Stomach (tissue), 9 donors: Measurements from ENCODE around the gene FSCN2. TPM values are rescaled to one million over a fixed set of nuclear protein-coding genes. Genes with fewer than 3 reads are reported as not detected.

Source experiments
- DNase-seq, 2 donors: peaks; one replicate each; pipeline versions ENCODE4 v3.0.0 to v3.0.0-alpha.2; 2013 to 2019
- H3K27ac ChIP-seq, 5 donors: fragments of 200-600 bp in 4 of 5; sonication (generic) in 4 of 5; one replicate each; pipeline ENCODE4 v1.5.1; 2013 to 2019; ENCODE audit warnings: mild to moderate bottlenecking in 1 of 5, moderate library complexity in 1 of 5
- H3K27me3 ChIP-seq, 3 donors: fragments of 200-600 bp; sonication (generic); one replicate each; pipeline ENCODE4 v1.5.1; 2017 to 2019; ENCODE audit warnings: mixed run types in 1 of 3
- H3K36me3 ChIP-seq, 4 donors: fragments of 200-600 bp; sonication (generic); 1 replicate in 3 of 4; 2 replicates in 1 of 4; pipeline ENCODE4 v1.5.1; 2016 to 2019
- H3K4me1 ChIP-seq, 4 donors: fragments of 200-600 bp; sonication (generic); one replicate each; pipeline ENCODE4 v1.5.1; 2016 to 2019
- H3K4me3 ChIP-seq, 4 donors: fragments of 200-600 bp; sonication (generic) in 3 of 4; one replicate each; pipeline ENCODE4 v1.5.1; 2016 to 2019; ENCODE audit warnings: mild to moderate bottlenecking in 1 of 4
- H3K9me3 ChIP-seq, 4 donors: fragments of 200-600 bp; sonication (generic); one replicate each; pipeline ENCODE4 v1.5.1; 2016 to 2019
- CTCF ChIP-seq, 7 experiments: fragments of 450-650 bp in 4 of 7; fragments of 200-600 bp in 3 of 7; sonication (generic) in 3 of 7; IDR thresholded peaks; one replicate each; pipeline ENCODE4 v1.5.1; 2016 to 2019; ENCODE audit warnings: antibody characterized with exemption in 7 of 7, control low read depth in 2 of 7, mild to moderate bottlenecking in 1 of 7
- EP300 ChIP-seq: sonication (generic); formaldehyde crosslinking; IDR thresholded peaks from one replicate; pipeline ENCODE4 v1.6.1; 2017; ENCODE audit warnings: antibody characterized with exemption
- POLR2A ChIP-seq, 4 donors: fragments of 450-650 bp; IDR thresholded peaks; one replicate each; pipeline ENCODE4 v1.6.1; 2016; ENCODE audit warnings: antibody characterized with exemption in 4 of 4, control low read depth in 2 of 4, mild to moderate bottlenecking in 1 of 4, moderate library complexity in 1 of 4
- POLR2AphosphoS5 ChIP-seq, 3 donors: sonication (generic); formaldehyde crosslinking; IDR thresholded peaks; one replicate each; pipeline ENCODE4 v1.6.1; 2016; ENCODE audit warnings: antibody characterized with exemption in 3 of 3
- WGBS, 5 donors: extraction: QIAGEN DNeasy Blood & Tissue Kit in 3 of 5; methylation state at CpG; one replicate each; pipeline versions ENCODE4 v1.1.5 to v1.1.7; 2013 to 2018; 5-methylcytosine and 5-hydroxymethylcytosine counted together
- intact Hi-C: fragments of 100-400 bp; cut with DNase I; formaldehyde crosslinking; loops from one replicate; pipeline ENCODE4 v1.15.1; 2023; ENCODE audit warnings: low total_unique reads
- polyA plus RNA-seq, 3 donors: library from polyadenylated mRNA; stranded (reverse); fragments of 200-250 nt; gene quantifications; one replicate each; pipeline ENCODE4 v1.2.3, GENCODE V29; 2013
- total RNA-seq, 5 donors: library from RNA; depleted of rRNA; stranded (reverse); fragments of >200 nt; gene quantifications; one replicate each; pipeline versions ENCODE4 v1.1.0 to v1.2.3, GENCODE V29; 2014 to 2016
- donor health status: healthy with polysubstance abuse.
- donor health status: Bipolar disorder and iron deficiency.
- donor health status: healthy.

The FSCN2 gene
- total and polyA plus RNA-seq, 8 donors: 0.90 to 21.7 (median 2.8) TPM; not detected in 1

DNA sequence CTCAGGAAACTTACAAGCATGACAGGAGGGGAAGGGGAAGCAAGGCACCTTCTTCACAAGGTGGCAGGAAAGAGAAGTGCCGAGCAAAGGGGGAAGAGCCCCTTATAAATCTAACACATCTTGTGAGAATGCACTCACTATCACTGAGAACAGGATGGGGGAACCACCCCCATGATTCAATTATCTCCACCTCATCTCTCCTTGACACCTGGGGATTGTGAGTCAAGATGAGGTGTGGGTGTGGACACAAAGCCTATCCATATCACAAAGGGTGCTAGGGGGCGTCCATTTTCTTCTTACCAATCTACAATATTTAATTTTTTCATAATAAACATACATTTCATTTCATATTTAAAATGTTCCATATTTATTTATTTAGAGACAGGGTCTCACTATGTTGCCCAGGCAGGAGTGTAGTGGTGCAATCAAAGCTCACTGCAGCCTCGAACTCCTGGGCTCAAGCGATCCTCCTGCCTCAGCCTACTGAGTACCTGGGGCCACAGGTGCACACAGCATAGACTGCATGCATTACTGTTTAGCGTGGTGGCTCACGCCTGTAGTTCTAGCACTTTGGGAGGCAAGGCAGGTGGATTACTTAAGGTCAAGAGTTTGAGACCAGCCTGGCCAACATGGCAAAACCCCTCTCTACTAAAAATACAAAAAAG, 50.5 kb downstream of the FSCN2 start:
- intact Hi-C loops: no loop called here
- Histone ChIP-seq H3K36me3 (peaks cover 37 to 81% (median 78%) of the 10 kb centered on the region in 4 donors), H3K4me1 (peaks cover 25 to 35% (median 31%) of the 10 kb centered on the region in 4 donors), H3K9me3 (no peaks in the 10 kb centered on the region), H3K27me3 (no peaks in the 10 kb centered on the region), H3K4me3 (no peak overlapping the region), H3K27ac (no peak overlapping the region)
- TF ChIP-seq EP300 (no peak), POLR2A (IDR thresholded peaks at IDR 0.05) (no peak), CTCF (IDR thresholded peaks at IDR 0.05) (no peak), POLR2AphosphoS5 (IDR thresholded peaks at IDR 0.05) (no peak)
- 88 to 94% (median 93%) methylated on average over 6 of the region's 6 CpGs for WGBS, 5 donors
- DNase-seq: no peak

DNA sequence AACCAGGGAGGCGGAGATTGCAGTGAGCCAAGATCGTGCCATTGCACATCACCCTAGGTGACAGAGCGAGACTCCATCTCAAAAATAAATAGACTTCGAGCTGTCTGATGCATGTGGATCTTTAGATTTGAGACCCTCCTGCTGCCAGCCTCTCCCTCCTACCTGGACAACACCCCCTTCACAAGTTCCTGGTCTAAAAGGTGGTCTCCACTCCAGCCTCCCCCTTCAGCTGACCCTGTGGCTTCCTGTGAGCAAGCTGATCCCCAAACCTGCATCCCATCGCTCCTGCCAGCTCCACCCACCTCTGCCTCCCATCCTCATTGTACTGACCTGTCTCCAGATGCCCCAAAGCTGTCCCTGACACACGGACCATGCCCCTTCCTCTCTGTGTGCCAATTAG, 51.1 kb downstream of the FSCN2 start:
- H3K27ac ChIP-seq: no peak overlapping the region
- TF ChIP-seq POLR2AphosphoS5 (IDR thresholded peaks at IDR 0.05): no peak
- TF ChIP-seq POLR2A (IDR thresholded peaks at IDR 0.05): no peak
- no peak for TF ChIP-seq CTCF (IDR thresholded peaks at IDR 0.05)
- no peak for TF ChIP-seq EP300
- DNase-seq: no peak
- peaks cover 40 to 81% (median 78%) of the 10 kb centered on the region in 4 donors for H3K36me3 ChIP-seq
- H3K4me3 ChIP-seq: no peak overlapping the region
- no peaks in the 10 kb centered on the region for H3K9me3 ChIP-seq
- H3K27me3 ChIP-seq: no peaks in the 10 kb centered on the region
- intact Hi-C loops: no loop called here
- H3K4me1 ChIP-seq: peaks cover 25 to 35% (median 31%) of the 10 kb centered on the region in 4 donors
- WGBS, 5 donors: 83 to 96% (median 93%) methylated on average over 6 of the region's 6 CpGs

DNA sequence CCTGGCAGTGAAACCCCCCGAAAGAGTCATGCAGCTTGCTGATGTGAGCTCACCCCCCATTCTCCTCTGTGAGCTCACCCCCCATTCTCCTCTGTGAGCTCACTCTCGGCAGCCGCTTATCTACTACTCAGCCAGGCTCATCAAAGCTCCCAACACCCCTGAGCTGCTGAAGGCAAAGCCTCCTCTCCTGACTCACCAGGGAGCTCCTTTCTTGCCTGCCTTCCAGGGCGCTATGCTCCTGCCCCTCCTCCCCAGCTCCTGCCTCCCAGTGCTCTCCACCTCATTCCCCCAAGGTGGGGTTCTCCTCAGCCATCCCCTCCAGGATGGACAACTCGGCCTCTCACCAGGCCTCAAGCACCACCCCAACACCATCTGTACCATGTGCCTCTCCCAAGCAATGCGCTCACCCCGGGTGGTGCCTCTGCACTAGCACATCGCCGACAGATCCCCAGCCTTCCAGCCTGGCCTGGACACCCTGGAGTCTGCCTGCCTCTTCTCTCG, 51.7 kb downstream of the FSCN2 start:
- intact Hi-C loops: no loop called here
- H3K27me3 ChIP-seq: no peaks in the 10 kb centered on the region
- peaks cover 25 to 35% (median 30%) of the 10 kb centered on the region in 4 donors for H3K4me1 ChIP-seq
- H3K27ac ChIP-seq: no peak overlapping the region
- TF ChIP-seq EP300 (no peak), POLR2AphosphoS5 (IDR thresholded peaks at IDR 0.05) (no peak), CTCF (IDR thresholded peaks at IDR 0.05) (no peak), POLR2A (IDR thresholded peaks at IDR 0.05) (no peak)
- 91 to 97% (median 93%) methylated on average over 10 of the region's 10 CpGs for WGBS, 5 donors
- no peak overlapping the region for H3K4me3 ChIP-seq
- H3K9me3 ChIP-seq: no peaks in the 10 kb centered on the region
- DNase-seq: no peak
- peaks cover 42 to 81% (median 79%) of the 10 kb centered on the region in 4 donors for H3K36me3 ChIP-seq

GRCh38 chr17:81580481-81580880, 52.3 kb downstream of the FSCN2 start:
- H3K4me1 ChIP-seq: peaks cover 25 to 29% (median 27%) of the 10 kb centered on the region in 4 donors
- no peaks in the 10 kb centered on the region for H3K9me3 ChIP-seq
- H3K4me3 ChIP-seq: no peak overlapping the region
- 91 to 98% (median 96%) methylated on average over 6 of the region's 6 CpGs for WGBS, 5 donors
- H3K36me3 ChIP-seq: peaks cover 46 to 81% (median 79%) of the 10 kb centered on the region in 4 donors
- intact Hi-C loops: no loop called here
- no peaks in the 10 kb centered on the region for H3K27me3 ChIP-seq
- H3K27ac ChIP-seq: no peak overlapping the region
- TF ChIP-seq POLR2AphosphoS5 (IDR thresholded peaks at IDR 0.05) (no peak), EP300 (no peak), CTCF (IDR thresholded peaks at IDR 0.05) (no peak), POLR2A (IDR thresholded peaks at IDR 0.05) (no peak)
- no peak for DNase-seq
